Adipose tissue (tissue), 3 donors: ENCODE results near the gene SUGCT. TPM values are rescaled to one million over a fixed set of nuclear protein-coding genes. Genes with fewer than 3 reads are reported as not detected.

Experiments used
- H3K27ac ChIP-seq: one replicate; pipeline ENCODE4 v1.5.1; 2013; ENCODE audit warnings: low read depth, low read length
- WGBS, 3 donors: extraction: QIAGEN DNeasy Blood & Tissue Kit; methylation state at CpG; one replicate each; pipeline ENCODE4 v1.1.7; 2013; 5-methylcytosine and 5-hydroxymethylcytosine counted together
- polyA plus RNA-seq, 3 donors: library from polyadenylated mRNA; stranded (reverse); fragments of 200-250 nt; gene quantifications; one replicate each; pipeline ENCODE4 v1.2.3, GENCODE V29; 2013
- donor health status: healthy with polysubstance abuse.
- donor health status: Bipolar disorder and iron deficiency.
- donor health status: healthy.

The SUGCT gene
- polyA plus RNA-seq, 3 donors: 0.75 to 4.2 (median 1.9) TPM

GRCh38 chr7:40777730-40778312 is 643.0 kb downstream of the SUGCT start:
- no peak overlapping the region for H3K27ac ChIP-seq

GRCh38 chr7:40780460-40780859 is 645.7 kb downstream of the SUGCT start:
- no peak overlapping the region for H3K27ac ChIP-seq
- WGBS, 3 donors: 23 to 43% (median 37%) methylated on average over 1 of the region's 1 CpG

More at GRCh38 chr7:40777730-40778312, 643.0 kb downstream of the SUGCT start:
- WGBS, 3 donors: 75 to 85% (median 84%) methylated on average over 5 of the region's 5 CpGs

- no peak overlapping the region for H3K27ac ChIP-seq
- 90 to 92% (median 91%) methylated on average over 2 of the region's 2 CpGs for WGBS, 3 donors
Measured at GRCh38 chr7:40782836-40783235, 648.0 kb downstream of the SUGCT start.

- H3K27ac ChIP-seq: no peak overlapping the region
- 54 to 79% (median 77%) methylated on average over 2 of the region's 2 CpGs for WGBS, 3 donors
Measured at GRCh38 chr7:40784176-40784575, 649.4 kb downstream of the SUGCT start.

- 95 to 97% (median 96%) methylated on average over 1 of the region's 1 CpG for WGBS, 3 donors
- H3K27ac ChIP-seq: no peak overlapping the region
Measured at GRCh38 chr7:40786909-40787308, 652.1 kb downstream of the SUGCT start.

- WGBS, 3 donors: 87 to 93% (median 88%) methylated on average over 3 of the region's 3 CpGs
Measured at GRCh38 chr7:40793132-40793531, 658.3 kb downstream of the SUGCT start.

GRCh38 chr7:40795607-40796006 is 660.8 kb downstream of the SUGCT start:
- H3K27ac ChIP-seq: no peak overlapping the region
- WGBS, 3 donors: 71 to 83% (median 74%) methylated on average over 1 of the region's 1 CpG

More at GRCh38 chr7:40793132-40793531, 658.3 kb downstream of the SUGCT start:
- no peak overlapping the region for H3K27ac ChIP-seq

GRCh38 chr7:40796723-40797122 is 661.9 kb downstream of the SUGCT start:
- WGBS, 3 donors: 71 to 80% (median 78%) methylated on average over 1 of the region's 1 CpG
- H3K27ac ChIP-seq: no peak overlapping the region

- H3K27ac ChIP-seq: no peak overlapping the region
- 93 to 97% (median 96%) methylated on average over 2 of the region's 2 CpGs for WGBS, 3 donors
Measured at GRCh38 chr7:40798613-40799012, 663.8 kb downstream of the SUGCT start.

GRCh38 chr7:40799493-40800403 is 664.9 kb downstream of the SUGCT start:
- 65 to 75% (median 74%) methylated on average over 8 of the region's 8 CpGs for WGBS, 3 donors
- H3K27ac ChIP-seq: no peak overlapping the region

- no peak overlapping the region for H3K27ac ChIP-seq
Measured at GRCh38 chr7:40800771-40801170, 666.0 kb downstream of the SUGCT start.

GRCh38 chr7:40802497-40802896 is 667.7 kb downstream of the SUGCT start:
- WGBS, 3 donors: 72 to 95% (median 74%) methylated on average over 3 of the region's 3 CpGs
- H3K27ac ChIP-seq: no peak overlapping the region

- H3K27ac ChIP-seq: no peak overlapping the region
Measured at GRCh38 chr7:40804477-40805215, 669.8 kb downstream of the SUGCT start.

GRCh38 chr7:40805361-40805760 is 670.6 kb downstream of the SUGCT start:
- no peak overlapping the region for H3K27ac ChIP-seq

More at GRCh38 chr7:40804477-40805215, 669.8 kb downstream of the SUGCT start:
- 76 to 81% (median 80%) methylated on average over 6 of the region's 6 CpGs for WGBS, 3 donors

GRCh38 chr7:40808378-40808942 is 673.7 kb downstream of the SUGCT start:
- no peak overlapping the region for H3K27ac ChIP-seq

- 94 to 100% (median 96%) methylated on average over 1 of the region's 1 CpG for WGBS, 3 donors
- no peak overlapping the region for H3K27ac ChIP-seq
Measured at GRCh38 chr7:40810274-40810673, 675.5 kb downstream of the SUGCT start.

- no peak overlapping the region for H3K27ac ChIP-seq
- 98 to 100% (median 100%) methylated on average over 1 of the region's 1 CpG for WGBS, 3 donors
Measured at GRCh38 chr7:40811666-40812065, 676.9 kb downstream of the SUGCT start.

GRCh38 chr7:40815022-40815421 is 680.2 kb downstream of the SUGCT start:
- no peak overlapping the region for H3K27ac ChIP-seq
- 93 to 98% (median 93%) methylated on average over 2 of the region's 2 CpGs for WGBS, 3 donors

GRCh38 chr7:40815512-40815911 is 680.7 kb downstream of the SUGCT start:
- 90 to 96% (median 93%) methylated on average over 4 of the region's 4 CpGs for WGBS, 3 donors
- H3K27ac ChIP-seq: no peak overlapping the region
